ENCODE results near the gene MCC.

MCC gene

GRCh38 chr5:113022661-113023060 is 465.6 kb downstream of the MCC start:
- DNase-seq (ENCODE audit: low read depth, low spot score): no peak
- ChIA-PET CTCF (interaction anchor here (1.2 to 1.5 kb wide), 3 partner anchors 9 to 488 kb away, joined by 3 to 4 read pairs (median 3); no protein-coding TSS in a partner anchor), POLR2A (no interaction called here)
- H3K4me3 ChIP-seq (ENCODE audit: low read depth, low read length): no peak overlapping the region
- no peak for TF ChIP-seq CTCF (IDR thresholded peaks at IDR 0.05; ENCODE audit: insufficient read depth, low read length, missing control alignments)

- DNase-seq (ENCODE audit: low read depth, low spot score): no peak
- POLR2A ChIA-PET: no interaction called here
Observed at GRCh38 chr5:113020461-113021273, 467.6 kb downstream of the MCC start.

DNA sequence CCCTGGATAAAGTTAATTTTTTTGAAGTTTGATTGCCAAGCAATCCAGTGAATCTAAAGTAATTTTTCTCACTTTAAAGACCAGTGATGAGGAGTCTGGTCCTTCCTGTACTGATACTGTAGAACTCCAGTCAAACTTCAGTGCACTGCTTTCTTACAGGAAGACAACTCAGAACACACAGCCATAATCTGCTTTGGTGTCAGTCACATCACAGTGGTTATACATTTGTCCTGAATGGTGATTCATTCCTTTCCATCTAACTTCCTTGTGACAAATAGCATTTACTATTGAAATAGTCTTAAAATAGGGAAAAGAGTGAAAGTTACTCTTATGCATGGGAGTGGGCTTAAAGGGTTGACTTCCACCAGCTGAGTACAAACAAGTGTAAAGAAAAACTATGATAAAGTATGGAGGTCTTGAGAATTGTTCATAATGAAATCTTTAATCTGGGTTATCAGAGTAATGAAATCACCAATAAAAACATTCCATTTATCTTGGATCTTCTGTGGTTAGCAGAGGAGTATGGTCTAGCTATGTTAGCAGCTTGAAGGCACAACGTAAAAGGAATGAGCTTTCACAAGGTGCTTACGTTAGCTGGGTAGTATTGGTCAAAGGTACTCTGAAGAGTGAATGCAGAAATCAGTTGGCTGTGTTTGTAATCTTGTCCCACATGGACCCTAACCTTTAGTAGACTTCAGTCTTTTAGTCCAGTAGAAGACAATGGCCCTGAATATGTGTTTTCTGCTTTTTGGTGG is 470.2 kb downstream of the MCC start:
- ChIA-PET CTCF (interaction anchor here (0.5 to 1.9 kb wide), 2 partner anchors 22 to 149 kb away, joined by 3 to 7 read pairs; no protein-coding TSS in a partner anchor), POLR2A (interaction anchor here (0.5 kb wide), 1 partner anchor 143 kb away, joined by 3 read pairs; no protein-coding TSS in a partner anchor)
- no peak for TF ChIP-seq CTCF (IDR thresholded peaks at IDR 0.05; ENCODE audit: insufficient read depth, low read length, missing control alignments)
- no peak overlapping the region for H3K4me3 ChIP-seq (ENCODE audit: low read depth, low read length)
- DNase-seq (ENCODE audit: low read depth, low spot score): no peak

More at GRCh38 chr5:113020461-113021273, 467.6 kb downstream of the MCC start:
- TF ChIP-seq CTCF (IDR thresholded peaks at IDR 0.05; ENCODE audit: insufficient read depth, low read length, missing control alignments): no peak
- CTCF ChIA-PET: interaction anchor here (1.0 to 1.6 kb wide), 2 partner anchors 168 to 359 kb away, joined by 3 read pairs; no protein-coding TSS in a partner anchor
- no peak overlapping the region for H3K4me3 ChIP-seq (ENCODE audit: low read depth, low read length)

GRCh38 chr5:113005454-113005853 is 482.8 kb downstream of the MCC start:
- H3K4me3 ChIP-seq (ENCODE audit: low read depth, low read length): no peak overlapping the region
- no peak for TF ChIP-seq CTCF (IDR thresholded peaks at IDR 0.05; ENCODE audit: insufficient read depth, low read length, missing control alignments)
- DNase-seq (ENCODE audit: low read depth, low spot score): no peak
- ChIA-PET CTCF (interaction anchor here (4.2 kb wide), 1 partner anchor 10 kb away, joined by 22 read pairs; no protein-coding TSS in a partner anchor), POLR2A (no interaction called here)

- H3K4me3 ChIP-seq (ENCODE audit: low read depth, low read length): no peak overlapping the region
- no peak for DNase-seq (ENCODE audit: low read depth, low spot score)
- TF ChIP-seq CTCF (IDR thresholded peaks at IDR 0.05; ENCODE audit: insufficient read depth, low read length, missing control alignments): no peak
- ChIA-PET CTCF (no interaction called here), POLR2A (no interaction called here)
Observed at GRCh38 chr5:113003763-113004162, 484.5 kb downstream of the MCC start.

- ChIA-PET POLR2A (no interaction called here), CTCF (interaction anchor here (0.6 to 1.6 kb wide), 4 partner anchors 9 to 509 kb away, joined by 3 to 5 read pairs (median 3); no protein-coding TSS in a partner anchor)
- no peak for DNase-seq (ENCODE audit: low read depth, low spot score)
- no peak for TF ChIP-seq CTCF (IDR thresholded peaks at IDR 0.05; ENCODE audit: insufficient read depth, low read length, missing control alignments)
- H3K4me3 ChIP-seq (ENCODE audit: low read depth, low read length): no peak overlapping the region
Observed at GRCh38 chr5:113002423-113002822, 485.8 kb downstream of the MCC start.
